ENCODE results near the gene TIMP3. TPM values are rescaled to one million over a fixed set of nuclear protein-coding genes. Genes with fewer than 3 reads are reported as not detected.

TIMP3 gene
- total RNA-seq, 2 donors from 2014 or later: 149 to 280 TPM

- ATAC-seq (no peak), DNase-seq (no peak)
- no peaks in the 10 kb centered on the region for H3K9me3 ChIP-seq
- no peaks in the 10 kb centered on the region for H3K36me3 ChIP-seq (replicated peaks in 1 of 2; ENCODE audit: insufficient read depth in 1 of 2, low read depth in 2 of 2)
- intact Hi-C loops (cut with DNase I): no loop called here
- peaks cover 4% of the 10 kb centered on the region for H3K4me1 ChIP-seq
- no peak overlapping the region for H3K4me3 ChIP-seq
- no peaks in the 10 kb centered on the region for H3K27me3 ChIP-seq
- TF ChIP-seq POLR2A (IDR thresholded peaks at IDR 0.05) (no peak), CTCF (IDR thresholded peaks at IDR 0.05) (no peak)
- 65% methylated on average over 5 of the region's 5 CpGs for WGBS, 2 donors
- H3K27ac ChIP-seq: no peak overlapping the region
These were observed 12.9 kb downstream of the TIMP3 start for GRCh38 chr22:32814285-32814860.

DNA sequence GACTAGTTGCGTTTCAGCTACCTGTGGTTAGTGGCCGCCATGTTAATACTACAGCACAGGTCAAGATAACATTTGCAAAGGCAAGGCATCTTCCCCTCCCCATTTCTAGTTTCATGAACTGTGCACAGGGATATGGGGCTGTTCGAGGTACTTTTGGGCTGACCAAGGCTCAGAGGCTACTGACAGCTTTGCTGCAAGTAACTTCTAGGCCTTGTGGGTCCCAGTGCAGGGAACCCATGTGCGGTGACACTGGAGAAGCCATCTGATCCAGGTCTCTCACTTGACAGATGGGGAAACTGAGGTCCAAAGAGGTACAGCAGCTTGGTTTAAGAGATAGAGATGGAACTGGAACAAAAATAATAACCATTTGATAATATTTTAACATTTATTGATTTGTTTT, 13.6 kb downstream of the TIMP3 start:
- no peaks in the 10 kb centered on the region for H3K36me3 ChIP-seq (replicated peaks in 1 of 2; ENCODE audit: insufficient read depth in 1 of 2, low read depth in 2 of 2)
- no peaks in the 10 kb centered on the region for H3K9me3 ChIP-seq
- H3K4me1 ChIP-seq: peaks cover under 1% of the 10 kb centered on the region
- TF ChIP-seq POLR2A (IDR thresholded peaks at IDR 0.05) (no peak), CTCF (IDR thresholded peaks at IDR 0.05) (no peak)
- WGBS, 2 donors: 88 to 89% methylated on average over 4 of the region's 4 CpGs
- intact Hi-C loops (cut with DNase I): no loop called here
- no peaks in the 10 kb centered on the region for H3K27me3 ChIP-seq
- H3K27ac ChIP-seq: no peak overlapping the region
- no peak for DNase-seq
- ATAC-seq: no peak
- H3K4me3 ChIP-seq: no peak overlapping the region

DNA sequence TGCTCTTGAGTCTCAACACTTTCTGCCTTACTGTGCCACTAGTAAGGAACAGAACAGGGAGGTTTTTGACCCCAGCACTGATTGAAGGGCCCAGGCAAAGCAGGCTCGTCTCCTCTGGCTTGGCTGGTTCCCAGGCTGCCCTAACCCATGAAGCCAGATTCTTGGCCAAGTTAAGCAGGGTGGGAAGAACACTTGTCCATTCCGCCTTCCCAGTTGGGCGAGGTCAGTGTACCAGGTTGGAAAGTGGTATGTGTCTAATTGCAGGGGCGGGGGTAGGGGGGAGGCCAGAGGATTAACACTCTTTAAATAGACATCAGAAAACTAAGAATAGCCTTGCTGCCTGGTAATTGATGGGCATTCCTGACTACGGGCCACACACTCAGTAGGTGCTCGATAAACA, 14.4 kb downstream of the TIMP3 start:
- no peak overlapping the region for H3K4me3 ChIP-seq
- no peaks in the 10 kb centered on the region for H3K9me3 ChIP-seq
- H3K27ac ChIP-seq: no peak overlapping the region
- no peaks in the 10 kb centered on the region for H3K4me1 ChIP-seq
- intact Hi-C loops (cut with DNase I): no loop called here
- H3K36me3 ChIP-seq (replicated peaks in 1 of 2; ENCODE audit: insufficient read depth in 1 of 2, low read depth in 2 of 2): no peaks in the 10 kb centered on the region
- no peak for DNase-seq
- WGBS, 2 donors: 57 to 73% methylated on average over 5 to 6 of the region's 6 CpGs
- no peak for TF ChIP-seq POLR2A (IDR thresholded peaks at IDR 0.05)
- no peak for TF ChIP-seq CTCF (IDR thresholded peaks at IDR 0.05)
- no peaks in the 10 kb centered on the region for H3K27me3 ChIP-seq
- no peak for ATAC-seq

- no peaks in the 10 kb centered on the region for H3K36me3 ChIP-seq (replicated peaks in 1 of 2; ENCODE audit: insufficient read depth in 1 of 2, low read depth in 2 of 2)
- ATAC-seq (no peak), DNase-seq (no peak)
- no peaks in the 10 kb centered on the region for H3K4me1 ChIP-seq
- no peak overlapping the region for H3K27ac ChIP-seq
- H3K27me3 ChIP-seq: no peaks in the 10 kb centered on the region
- WGBS, 2 donors: 70 to 73% methylated on average over 1 of the region's 1 CpG
- no peak overlapping the region for H3K4me3 ChIP-seq
- TF ChIP-seq CTCF (IDR thresholded peaks at IDR 0.05) (no peak), POLR2A (IDR thresholded peaks at IDR 0.05) (no peak)
- no peaks in the 10 kb centered on the region for H3K9me3 ChIP-seq
- intact Hi-C loops (cut with DNase I): no loop called here
These were observed 15.7 kb downstream of the TIMP3 start for GRCh38 chr22:32817137-32817730.

All from body of pancreas (tissue), 4 donors.